ENCODE data around the gene GSPT2. TPM values are rescaled to one million over a fixed set of nuclear protein-coding genes. Genes with fewer than 3 reads are reported as not detected.
"Not testable (repeated sequence)": the region's sequence is repeated elsewhere in the genome, so short reads cannot be mapped to it uniquely, and the experiment has no call there.

The GSPT2 gene
- 6.5 and 7.2 TPM in 2 replicates for total RNA-seq

DNA sequence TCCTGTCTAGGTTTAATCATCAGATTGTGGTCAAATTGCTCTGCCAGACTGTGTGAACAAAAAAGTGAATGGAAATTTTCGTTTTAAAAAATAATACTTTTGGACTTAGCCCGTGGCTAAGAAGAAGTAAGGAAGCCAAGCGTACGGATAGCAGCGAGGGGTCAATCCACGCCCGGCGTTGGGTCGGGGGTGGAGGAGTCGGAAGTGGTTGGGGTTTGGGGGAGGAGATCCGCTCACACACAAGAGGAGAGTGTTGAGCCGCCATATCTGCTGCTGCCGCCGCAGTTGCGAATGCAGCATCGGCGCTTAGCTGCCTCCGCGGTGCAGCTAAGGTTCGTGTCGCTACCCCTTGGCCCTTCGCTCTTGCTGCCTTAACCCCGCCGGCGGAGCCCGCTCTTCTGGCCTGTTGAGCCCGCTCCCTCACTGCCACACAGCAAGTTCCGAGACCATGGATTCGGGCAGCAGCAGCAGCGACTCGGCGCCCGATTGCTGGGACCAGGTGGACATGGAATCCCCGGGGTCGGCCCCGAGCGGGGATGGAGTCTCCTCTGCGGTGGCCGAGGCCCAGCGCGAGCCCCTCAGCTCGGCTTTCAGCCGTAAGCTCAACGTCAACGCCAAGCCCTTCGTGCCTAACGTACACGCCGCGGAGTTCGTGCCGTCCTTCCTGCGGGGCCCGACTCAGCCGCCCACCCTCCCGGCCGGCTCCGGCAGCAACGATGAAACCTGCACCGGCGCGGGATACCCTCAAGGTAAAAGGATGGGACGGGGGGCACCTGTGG, at the start of gene GSPT2:
Gene GSPT2, plus strand, starts transcription at position 264 of the 779 bp plus-strand sequence. Its CDS starts 185 bp downstream, at position 449.
- H3K27me3 ChIP-seq (ENCODE audit: insufficient read depth, low read length): peaks cover 18% of the 10 kb centered on the region
- peak within 1 kb of the TSS; percentile 79 for H3K4me3 ChIP-seq (ENCODE audit: insufficient read depth, low read length)
- peaks cover 5% of the 10 kb centered on the region for H3K4me1 ChIP-seq (ENCODE audit: insufficient read depth, low read length)
- H2AFZ ChIP-seq (ENCODE audit: low read length): peak within 1 kb of the TSS; percentile 92
- no peaks in the 10 kb centered on the region for H3K9me3 ChIP-seq (ENCODE audit: low read depth, low read length)
- peaks cover 5% of the 10 kb centered on the region for H4K20me1 ChIP-seq (ENCODE audit: insufficient read depth, low read length)
- peak; percentile 80 for DNase-seq (ENCODE audit: insufficient read length, low spot score, missing footprints)
- H3K79me2 ChIP-seq (ENCODE audit: insufficient read depth, low read length): peaks cover 13% of the 10 kb centered on the region
- peak within 1 kb of the TSS; percentile 82 for H3K4me2 ChIP-seq (ENCODE audit: insufficient read depth, low read length)
- peak within 1 kb of the TSS; percentile 39 for H3K27ac ChIP-seq (ENCODE audit: low read depth, low read length)
- peaks cover 3% of the 10 kb centered on the region for H3K36me3 ChIP-seq (ENCODE audit: insufficient read depth, low read length)
- TF ChIP-seq, protein P1, sequence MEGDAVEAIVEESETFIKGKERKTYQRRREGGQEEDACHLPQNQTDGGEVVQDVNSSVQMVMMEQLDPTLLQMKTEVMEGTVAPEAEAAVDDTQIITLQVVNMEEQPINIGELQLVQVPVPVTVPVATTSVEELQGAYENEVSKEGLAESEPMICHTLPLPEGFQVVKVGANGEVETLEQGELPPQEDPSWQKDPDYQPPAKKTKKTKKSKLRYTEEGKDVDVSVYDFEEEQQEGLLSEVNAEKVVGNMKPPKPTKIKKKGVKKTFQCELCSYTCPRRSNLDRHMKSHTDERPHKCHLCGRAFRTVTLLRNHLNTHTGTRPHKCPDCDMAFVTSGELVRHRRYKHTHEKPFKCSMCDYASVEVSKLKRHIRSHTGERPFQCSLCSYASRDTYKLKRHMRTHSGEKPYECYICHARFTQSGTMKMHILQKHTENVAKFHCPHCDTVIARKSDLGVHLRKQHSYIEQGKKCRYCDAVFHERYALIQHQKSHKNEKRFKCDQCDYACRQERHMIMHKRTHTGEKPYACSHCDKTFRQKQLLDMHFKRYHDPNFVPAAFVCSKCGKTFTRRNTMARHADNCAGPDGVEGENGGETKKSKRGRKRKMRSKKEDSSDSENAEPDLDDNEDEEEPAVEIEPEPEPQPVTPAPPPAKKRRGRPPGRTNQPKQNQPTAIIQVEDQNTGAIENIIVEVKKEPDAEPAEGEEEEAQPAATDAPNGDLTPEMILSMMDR (IDR thresholded peaks at IDR 0.05; ENCODE audit: extremely low read depth, low read depth, low read length): no peak

DNA sequence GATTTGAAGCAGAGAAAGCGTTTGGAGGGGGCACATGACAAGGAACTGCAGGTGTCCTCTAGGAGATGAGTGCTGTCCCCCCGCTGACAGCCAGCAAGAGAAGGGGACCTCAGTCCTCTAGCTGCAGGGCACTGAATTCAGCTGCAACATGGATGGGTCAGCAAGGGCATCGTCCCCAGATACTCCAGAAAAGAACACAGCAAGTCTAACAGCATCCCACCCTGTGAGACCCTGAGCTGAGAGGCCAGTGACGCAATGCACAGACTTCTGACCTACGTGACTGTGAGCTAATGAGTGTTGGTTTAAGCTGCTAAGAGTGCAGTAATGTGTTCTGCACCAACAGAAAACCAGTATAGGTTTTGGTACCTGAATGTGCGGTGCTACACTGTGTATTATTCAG, 49.0 kb upstream of the GSPT2 start:
- DNase-seq (ENCODE audit: insufficient read length, low spot score, missing footprints): no peak
- TF ChIP-seq, protein P1 (IDR thresholded peaks at IDR 0.05; ENCODE audit: extremely low read depth, low read depth, low read length): no peak
- H3K36me3 ChIP-seq (ENCODE audit: insufficient read depth, low read length): no peaks in the 10 kb centered on the region
- no peaks in the 10 kb centered on the region for H3K4me1 ChIP-seq (ENCODE audit: insufficient read depth, low read length)
- H3K27ac ChIP-seq (ENCODE audit: low read depth, low read length): no peak overlapping the region
- no peak overlapping the region for H2AFZ ChIP-seq (ENCODE audit: low read length)
- H3K9me3 ChIP-seq (ENCODE audit: low read depth, low read length): no peaks in the 10 kb centered on the region
- H3K27me3 ChIP-seq (ENCODE audit: insufficient read depth, low read length): peaks cover 2% of the 10 kb centered on the region
- no peaks in the 10 kb centered on the region for H3K79me2 ChIP-seq (ENCODE audit: insufficient read depth, low read length)
- no peak overlapping the region for H3K4me2 ChIP-seq (ENCODE audit: insufficient read depth, low read length)
- H4K20me1 ChIP-seq (ENCODE audit: insufficient read depth, low read length): no peaks in the 10 kb centered on the region
- H3K4me3 ChIP-seq (ENCODE audit: insufficient read depth, low read length): no peak overlapping the region

DNA sequence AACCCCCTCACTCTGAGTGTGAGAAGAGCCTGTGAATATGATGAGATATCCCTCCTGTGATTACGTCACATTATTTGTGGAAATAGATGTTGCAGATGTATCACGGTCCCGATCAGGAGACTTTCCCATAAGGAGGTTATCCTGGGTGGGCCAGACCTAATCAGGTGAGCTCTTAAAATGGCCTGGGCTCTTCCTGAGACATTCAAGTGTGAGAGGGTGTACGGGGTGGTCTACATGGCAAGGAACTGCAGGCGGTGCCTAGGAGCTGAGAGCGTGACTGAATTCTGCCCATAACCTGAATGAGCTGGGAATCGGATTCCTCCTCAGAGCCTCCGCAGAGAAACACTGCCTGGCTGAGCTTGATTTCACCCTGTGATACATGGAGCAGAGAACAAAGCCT, 45.8 kb upstream of the GSPT2 start:
- Histone ChIP-seq H3K27me3 (ENCODE audit: insufficient read depth, low read length) (peaks cover 2% of the 10 kb centered on the region), H3K36me3 (ENCODE audit: insufficient read depth, low read length) (no peaks in the 10 kb centered on the region), H3K79me2 (ENCODE audit: insufficient read depth, low read length) (no peaks in the 10 kb centered on the region), H3K4me2 (ENCODE audit: insufficient read depth, low read length) (no peak overlapping the region), H4K20me1 (ENCODE audit: insufficient read depth, low read length) (no peaks in the 10 kb centered on the region), H3K9me3 (ENCODE audit: low read depth, low read length) (no peaks in the 10 kb centered on the region), H3K4me3 (ENCODE audit: insufficient read depth, low read length) (no peak overlapping the region), H3K27ac (ENCODE audit: low read depth, low read length) (no peak overlapping the region), H3K4me1 (ENCODE audit: insufficient read depth, low read length) (no peaks in the 10 kb centered on the region), H2AFZ (ENCODE audit: low read length) (no peak overlapping the region)
- TF ChIP-seq, protein P1 (IDR thresholded peaks at IDR 0.05; ENCODE audit: extremely low read depth, low read depth, low read length): no peak
- no peak for DNase-seq (ENCODE audit: insufficient read length, low spot score, missing footprints)

DNA sequence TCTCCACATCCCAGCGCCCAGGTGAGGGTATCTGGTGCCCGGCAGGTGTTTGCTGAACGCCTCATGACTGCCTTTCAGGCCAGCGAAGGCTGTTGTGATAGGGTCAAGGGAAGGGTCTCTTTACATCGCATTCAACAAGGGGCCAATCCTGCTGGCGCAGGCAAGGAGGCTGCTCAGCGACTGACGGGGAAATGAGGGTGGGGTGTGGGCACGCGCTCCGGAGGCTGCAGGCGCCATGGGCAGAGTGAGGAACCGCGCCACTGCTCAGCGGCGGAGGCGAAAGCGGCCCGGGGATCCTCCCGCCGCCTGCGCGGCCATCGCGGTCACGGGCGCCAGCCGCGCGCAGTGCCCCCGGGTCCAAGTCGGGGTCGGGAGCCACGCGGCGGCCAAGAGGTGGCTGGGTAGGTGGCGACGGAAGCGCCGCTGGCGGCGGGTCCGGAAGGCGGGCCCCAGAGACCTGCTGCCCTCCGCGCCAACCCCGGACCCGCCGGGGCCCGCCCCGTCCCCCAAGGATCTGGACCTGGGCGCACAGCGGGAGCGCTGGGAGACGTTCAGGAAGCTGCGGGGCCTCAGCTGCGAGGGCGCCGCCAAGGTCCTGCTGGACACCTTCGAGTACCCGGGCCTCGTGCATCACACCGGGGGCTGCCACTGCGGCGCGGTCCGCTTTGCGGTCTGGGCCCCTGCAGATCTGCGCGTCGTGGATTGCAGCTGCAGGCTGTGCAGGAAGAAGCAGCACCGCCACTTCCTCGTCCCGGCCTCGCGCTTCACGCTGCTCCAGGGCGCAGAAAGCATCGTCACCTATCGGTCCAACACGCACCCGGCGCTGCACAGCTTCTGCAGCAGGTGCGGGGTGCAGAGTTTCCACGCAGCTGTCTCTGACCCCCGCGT, 32.7 kb upstream of the GSPT2 start, which contains the start of gene CENPVL1:
Gene CENPVL1, plus strand, starts transcription at position 236 of the 888 bp plus-strand sequence. Its CDS starts 0 bp downstream, at position 236.
- H3K9me3 ChIP-seq (ENCODE audit: low read depth, low read length); H2AFZ ChIP-seq (ENCODE audit: low read length); H3K27me3 ChIP-seq (ENCODE audit: insufficient read depth, low read length); H4K20me1 ChIP-seq (ENCODE audit: insufficient read depth, low read length); H3K4me2 ChIP-seq (ENCODE audit: insufficient read depth, low read length); H3K4me1 ChIP-seq (ENCODE audit: insufficient read depth, low read length); H3K36me3 ChIP-seq (ENCODE audit: insufficient read depth, low read length); DNase-seq (ENCODE audit: insufficient read length, low spot score, missing footprints); H3K27ac ChIP-seq (ENCODE audit: low read depth, low read length); H3K79me2 ChIP-seq (ENCODE audit: insufficient read depth, low read length); H3K4me3 ChIP-seq (ENCODE audit: insufficient read depth, low read length): not testable (repeated sequence)

DNA sequence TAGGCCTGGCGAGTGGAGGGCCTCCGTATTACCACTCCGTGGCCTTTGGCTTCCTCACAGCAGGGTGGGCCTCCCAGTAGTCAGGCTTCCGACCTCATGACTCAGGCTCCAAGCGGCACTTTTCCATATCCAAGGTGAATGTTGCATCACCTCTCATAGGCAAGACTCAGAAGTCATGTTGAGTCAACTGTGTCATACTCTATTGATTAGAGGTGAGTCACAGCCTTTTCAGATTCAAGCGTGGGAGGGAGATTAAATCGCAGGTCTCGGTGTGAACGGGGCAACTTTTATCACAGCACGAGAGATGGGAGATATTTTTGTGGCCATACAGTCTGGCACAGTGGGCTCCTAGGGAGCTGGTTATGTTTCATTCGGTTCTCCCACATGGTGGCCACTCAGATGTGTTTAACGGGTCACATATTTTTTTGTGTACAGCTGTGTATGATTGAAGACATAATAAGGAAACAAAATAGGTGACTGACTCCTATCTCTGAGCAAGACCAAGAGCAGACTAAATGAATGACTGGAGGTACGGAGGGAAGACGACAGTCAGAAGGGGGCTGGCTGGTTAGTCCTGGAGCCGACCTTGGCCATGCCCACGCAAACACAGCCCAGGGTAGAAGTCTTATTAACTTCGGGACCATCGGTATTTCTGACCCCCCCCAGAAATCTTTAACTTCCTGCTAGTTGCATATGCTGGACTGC, 30.1 kb upstream of the GSPT2 start:
- H3K27me3 ChIP-seq (ENCODE audit: insufficient read depth, low read length); H2AFZ ChIP-seq (ENCODE audit: low read length); H3K9me3 ChIP-seq (ENCODE audit: low read depth, low read length); H3K79me2 ChIP-seq (ENCODE audit: insufficient read depth, low read length); H3K4me2 ChIP-seq (ENCODE audit: insufficient read depth, low read length); H4K20me1 ChIP-seq (ENCODE audit: insufficient read depth, low read length); H3K27ac ChIP-seq (ENCODE audit: low read depth, low read length); H3K4me3 ChIP-seq (ENCODE audit: insufficient read depth, low read length); H3K4me1 ChIP-seq (ENCODE audit: insufficient read depth, low read length); DNase-seq (ENCODE audit: insufficient read length, low spot score, missing footprints); H3K36me3 ChIP-seq (ENCODE audit: insufficient read depth, low read length): not testable (repeated sequence)

All from osteoblast (primary cell).